Measurements from ENCODE around the gene SSR2.

DNA sequence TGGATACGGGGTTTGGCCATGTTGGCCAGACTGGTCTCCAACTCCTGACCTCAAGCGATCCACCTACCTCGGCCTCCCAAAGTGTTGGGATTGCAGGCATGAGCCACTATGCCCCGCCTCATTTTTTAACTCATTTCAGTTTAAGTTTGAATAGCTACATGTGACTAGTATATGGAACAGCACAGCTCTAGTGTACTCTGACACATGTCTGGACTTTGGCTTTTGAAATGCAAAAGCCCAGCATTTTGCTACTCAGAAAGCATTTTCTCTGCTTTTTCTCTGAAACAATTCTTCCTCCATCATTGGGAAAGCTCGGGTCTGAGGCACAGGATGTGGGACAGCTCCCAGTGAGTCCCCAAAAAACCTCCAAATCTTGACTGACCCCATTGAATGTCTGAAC is 4.0 kb upstream of the SSR2 start:
- no peak for TF ChIP-seq EZH2 (IDR thresholded peaks at IDR 0.05)
- TF ChIP-seq POLR2AphosphoS5 (IDR thresholded peaks at IDR 0.05; ENCODE audit: borderline replicate concordance, low read depth, low read length) = no peak

Measured in SK-N-MC (cell line).